ENCODE results near the gene BLOC1S6.

BLOC1S6 gene

GRCh38 chr15:45587095-45587862 is at the start of gene BLOC1S6:
TSS of gene BLOC1S6 (plus strand) at chr15:45587379. CDS start at chr15:45587444, 65 bp downstream.
- DNase-seq (ENCODE audit: low read depth in 1 of 2, low spot score in 1 of 2) = peak; percentile 68 to 78

- DNase-seq (ENCODE audit: low read depth in 1 of 2, low spot score in 1 of 2) = no peak
Measured at GRCh38 chr15:45539680-45540079, 47.5 kb upstream of the BLOC1S6 start.

GRCh38 chr15:45540531-45540930 is 46.6 kb upstream of the BLOC1S6 start:
- no peak for DNase-seq (ENCODE audit: low read depth in 1 of 2, low spot score in 1 of 2)

- no peak for DNase-seq (ENCODE audit: low read depth in 1 of 2, low spot score in 1 of 2)
Measured at GRCh38 chr15:45543051-45543450, 44.1 kb upstream of the BLOC1S6 start.

- DNase-seq (ENCODE audit: low read depth in 1 of 2, low spot score in 1 of 2) = no peak
Measured at GRCh38 chr15:45544266-45545023, 42.7 kb upstream of the BLOC1S6 start.

GRCh38 chr15:45546789-45547188 is 40.4 kb upstream of the BLOC1S6 start:
- DNase-seq (ENCODE audit: low read depth in 1 of 2, low spot score in 1 of 2) = no peak

GRCh38 chr15:45548753-45549520 is 38.2 kb upstream of the BLOC1S6 start:
- no peak for DNase-seq (ENCODE audit: low read depth in 1 of 2, low spot score in 1 of 2)

GRCh38 chr15:45549541-45550220 is 37.5 kb upstream of the BLOC1S6 start:
- DNase-seq (ENCODE audit: low read depth in 1 of 2, low spot score in 1 of 2) = no peak

- DNase-seq (ENCODE audit: low read depth in 1 of 2, low spot score in 1 of 2) = no peak
Measured at GRCh38 chr15:45550436-45550835, 36.7 kb upstream of the BLOC1S6 start.

- no peak for DNase-seq (ENCODE audit: low read depth in 1 of 2, low spot score in 1 of 2)
Measured at GRCh38 chr15:45551676-45552075, 35.5 kb upstream of the BLOC1S6 start.

- no peak for DNase-seq (ENCODE audit: low read depth in 1 of 2, low spot score in 1 of 2)
Measured at GRCh38 chr15:45555934-45556608, 31.1 kb upstream of the BLOC1S6 start.

- no peak for DNase-seq (ENCODE audit: low read depth in 1 of 2, low spot score in 1 of 2)
Measured at GRCh38 chr15:45572617-45573016, 14.6 kb upstream of the BLOC1S6 start.

- DNase-seq (ENCODE audit: low read depth in 1 of 2, low spot score in 1 of 2) = no peak
Measured at GRCh38 chr15:45573961-45574629, 13.1 kb upstream of the BLOC1S6 start.

- no peak for DNase-seq (ENCODE audit: low read depth in 1 of 2, low spot score in 1 of 2)
Measured at GRCh38 chr15:45581919-45582318, 5.3 kb upstream of the BLOC1S6 start.

GRCh38 chr15:45583731-45584639 is 3.2 kb upstream of the BLOC1S6 start:
- no peak for DNase-seq (ENCODE audit: low read depth in 1 of 2, low spot score in 1 of 2)

- no peak for DNase-seq (ENCODE audit: low read depth in 1 of 2, low spot score in 1 of 2)
Measured at GRCh38 chr15:45585069-45585791, 1.9 kb upstream of the BLOC1S6 start.

GRCh38 chr15:45586125-45586524 is 1.1 kb upstream of the BLOC1S6 start:
- no peak for DNase-seq (ENCODE audit: low read depth in 1 of 2, low spot score in 1 of 2)

GRCh38 chr15:45586601-45587094 is 531 bp upstream of the BLOC1S6 start:
- DNase-seq (ENCODE audit: low read depth in 1 of 2, low spot score in 1 of 2) = no peak
